Hepatocyte (in vitro differentiated cells): ENCODE measurements around the gene METTL6.
"Not testable (repeated sequence)": the region's sequence is repeated elsewhere in the genome, so short reads cannot be mapped to it uniquely, and the experiment has no call there.

Experiments
- CTCF ChIP-seq: fragments of 200-600 bp; sonication (generic); IDR thresholded peaks from 2 replicates; pipeline ENCODE4 v1.5.1; 2016; ENCODE audit warnings: antibody characterized with exemption, mild to moderate bottlenecking; ENCODE audit not compliant: poor library complexity
- EZH2 ChIP-seq: fragments of 200-600 bp; sonication (generic); IDR thresholded peaks from 2 replicates; pipeline ENCODE4 v1.6.1; 2016; ENCODE audit warnings: antibody characterized with exemption, mild to moderate bottlenecking, borderline replicate concordance
- EZH2phosphoT487 ChIP-seq: fragments of 200-600 bp; sonication (generic); IDR thresholded peaks from one replicate; pipeline ENCODE4 v1.6.1; 2018; ENCODE audit warnings: antibody characterized with exemption, mild to moderate bottlenecking, low read depth, moderate library complexity; ENCODE audit not compliant: unreplicated experiment, severe bottlenecking

DNA sequence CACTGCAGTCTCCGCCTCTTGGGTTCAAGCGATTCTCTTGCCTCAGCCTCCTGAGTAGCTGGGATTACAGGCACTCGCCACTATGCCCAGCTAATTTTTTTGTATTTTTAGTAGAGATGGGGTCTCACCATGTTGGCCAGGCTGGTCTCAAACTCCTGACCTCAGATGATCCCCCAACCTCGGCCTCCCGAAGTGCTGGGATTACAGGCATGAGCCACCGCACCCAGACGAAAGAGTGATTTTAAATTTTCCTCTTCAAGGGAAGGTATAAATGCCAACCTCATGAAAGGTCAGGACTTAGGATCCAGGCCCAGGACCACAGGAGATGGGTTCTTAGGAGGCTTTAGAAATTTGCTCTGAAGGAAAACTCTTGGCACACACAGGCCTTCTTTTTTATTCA is 16.4 kb downstream of the METTL6 start:
- TF ChIP-seq CTCF, EZH2, EZH2phosphoT487: not testable (repeated sequence)
